CD4-positive, alpha-beta T cell treated with Interleukin-15 for 4 hours (primary cell): ENCODE measurements around the gene CBY1.

Experiments used
- DNase-seq: peaks from one replicate; pipeline ENCODE4 v3.0.0-alpha.2; 2020; ENCODE audit warnings: low spot score

CBY1 gene

GRCh38 chr22:38649841-38650522 is 6.5 kb upstream of the CBY1 start:
- DNase-seq, result no peak

GRCh38 chr22:38652859-38653258 is 3.6 kb upstream of the CBY1 start:
- no peak for DNase-seq

GRCh38 chr22:38653741-38654140 is 2.7 kb upstream of the CBY1 start:
- no peak for DNase-seq

- DNase-seq, result no peak
Observed at GRCh38 chr22:38655519-38656255, 751 bp upstream of the CBY1 start.

- peak; percentile 17 for DNase-seq
Observed at GRCh38 chr22:38657045-38657909, 839 bp downstream of the CBY1 start.

GRCh38 chr22:38674888-38675287 is 18.4 kb downstream of the CBY1 start:
- DNase-seq, result no peak

GRCh38 chr22:38675833-38676232 is 19.4 kb downstream of the CBY1 start:
- DNase-seq, result no peak

- peak; percentile 86 for DNase-seq
Observed at GRCh38 chr22:38681582-38682335, 25.3 kb downstream of the CBY1 start, which contains the start of gene TOMM22. TSS of gene TOMM22 (plus strand) at chr22:38681957. CDS start at chr22:38681979, 22 bp downstream.

GRCh38 chr22:38684895-38685294 is 28.5 kb downstream of the CBY1 start:
- DNase-seq, result no peak

GRCh38 chr22:38685761-38686160 is 29.3 kb downstream of the CBY1 start:
- DNase-seq, result no peak

GRCh38 chr22:38689651-38690050 is 33.2 kb downstream of the CBY1 start:
- DNase-seq, result no peak

- no peak for DNase-seq
Observed at GRCh38 chr22:38694049-38694448, 37.6 kb downstream of the CBY1 start.

- DNase-seq, result no peak
Observed at GRCh38 chr22:38694940-38695339, 38.5 kb downstream of the CBY1 start.

GRCh38 chr22:38696606-38697424 is 40.4 kb downstream of the CBY1 start:
- DNase-seq, result peak; percentile 64

GRCh38 chr22:38697425-38698089 is 41.1 kb downstream of the CBY1 start:
- no peak for DNase-seq

GRCh38 chr22:38698407-38699094 is 42.1 kb downstream of the CBY1 start:
- DNase-seq, result no peak

- no peak for DNase-seq
Observed at GRCh38 chr22:38699143-38699542, 42.7 kb downstream of the CBY1 start.

- DNase-seq, result no peak
Observed at GRCh38 chr22:38699784-38700183, 43.3 kb downstream of the CBY1 start.

GRCh38 chr22:38700270-38700788 is 43.9 kb downstream of the CBY1 start:
- DNase-seq, result no peak
